ENCODE data around the gene CDC73.

The CDC73 gene

DNA sequence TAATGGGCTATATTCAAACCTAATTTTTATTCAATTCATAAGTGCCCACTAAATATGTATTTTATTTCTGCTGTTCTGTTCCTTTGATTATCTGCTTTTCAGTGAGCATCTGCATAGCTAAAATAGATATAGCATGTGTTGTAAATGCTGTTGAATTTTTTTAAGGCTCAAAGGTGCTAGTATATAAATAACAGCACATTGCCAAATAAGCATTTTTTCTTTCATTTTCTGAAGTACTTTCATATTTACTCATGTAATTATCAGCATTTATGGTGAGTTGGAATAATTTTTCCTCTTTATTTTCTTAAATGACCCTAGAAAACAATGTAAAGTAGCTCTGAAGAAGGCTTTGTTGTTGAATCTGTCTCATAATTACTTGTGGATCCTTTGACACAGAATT is 134.2 kb downstream of the CDC73 start:
- TF ChIP-seq ARNTL (CRISPR knock-in tag; IDR thresholded peaks at IDR 0.05; ENCODE audit: borderline replicate concordance, low read depth) (no peak), ZFP3 (CRISPR knock-in tag; IDR thresholded peaks at IDR 0.05) (no peak), SNAI2 (CRISPR knock-in tag; IDR thresholded peaks at IDR 0.05) (no peak), RARB (CRISPR knock-in tag; IDR thresholded peaks at IDR 0.05) (no peak), ZNF8 (CRISPR knock-in tag; IDR thresholded peaks at IDR 0.05) (no peak), GLIS3 (CRISPR knock-in tag; IDR thresholded peaks at IDR 0.05) (no peak), ZFP30 (CRISPR knock-in tag; IDR thresholded peaks at IDR 0.05) (no peak), ISL1 (CRISPR knock-in tag; IDR thresholded peaks at IDR 0.05) (no peak), CSDC2 (CRISPR knock-in tag; IDR thresholded peaks at IDR 0.05) (no peak), ZC3H10 (CRISPR knock-in tag; IDR thresholded peaks at IDR 0.05) (no peak), ESRRG (CRISPR knock-in tag; IDR thresholded peaks at IDR 0.05) (no peak), OSR1 (CRISPR knock-in tag; IDR thresholded peaks at IDR 0.05) (no peak), BACH2 (CRISPR knock-in tag; IDR thresholded peaks at IDR 0.05; ENCODE audit: borderline replicate concordance) (no peak), PPARA (CRISPR knock-in tag; IDR thresholded peaks at IDR 0.05; ENCODE audit: borderline replicate concordance) (no peak)
- TF ChIP-seq, protein P1, sequence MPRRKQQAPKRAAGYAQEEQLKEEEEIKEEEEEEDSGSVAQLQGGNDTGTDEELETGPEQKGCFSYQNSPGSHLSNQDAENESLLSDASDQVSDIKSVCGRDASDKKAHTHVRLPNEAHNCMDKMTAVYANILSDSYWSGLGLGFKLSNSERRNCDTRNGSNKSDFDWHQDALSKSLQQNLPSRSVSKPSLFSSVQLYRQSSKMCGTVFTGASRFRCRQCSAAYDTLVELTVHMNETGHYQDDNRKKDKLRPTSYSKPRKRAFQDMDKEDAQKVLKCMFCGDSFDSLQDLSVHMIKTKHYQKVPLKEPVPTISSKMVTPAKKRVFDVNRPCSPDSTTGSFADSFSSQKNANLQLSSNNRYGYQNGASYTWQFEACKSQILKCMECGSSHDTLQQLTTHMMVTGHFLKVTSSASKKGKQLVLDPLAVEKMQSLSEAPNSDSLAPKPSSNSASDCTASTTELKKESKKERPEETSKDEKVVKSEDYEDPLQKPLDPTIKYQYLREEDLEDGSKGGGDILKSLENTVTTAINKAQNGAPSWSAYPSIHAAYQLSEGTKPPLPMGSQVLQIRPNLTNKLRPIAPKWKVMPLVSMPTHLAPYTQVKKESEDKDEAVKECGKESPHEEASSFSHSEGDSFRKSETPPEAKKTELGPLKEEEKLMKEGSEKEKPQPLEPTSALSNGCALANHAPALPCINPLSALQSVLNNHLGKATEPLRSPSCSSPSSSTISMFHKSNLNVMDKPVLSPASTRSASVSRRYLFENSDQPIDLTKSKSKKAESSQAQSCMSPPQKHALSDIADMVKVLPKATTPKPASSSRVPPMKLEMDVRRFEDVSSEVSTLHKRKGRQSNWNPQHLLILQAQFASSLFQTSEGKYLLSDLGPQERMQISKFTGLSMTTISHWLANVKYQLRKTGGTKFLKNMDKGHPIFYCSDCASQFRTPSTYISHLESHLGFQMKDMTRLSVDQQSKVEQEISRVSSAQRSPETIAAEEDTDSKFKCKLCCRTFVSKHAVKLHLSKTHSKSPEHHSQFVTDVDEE (CRISPR knock-in tag; IDR thresholded peaks at IDR 0.05): no peak
- TF ChIP-seq, protein P2, sequence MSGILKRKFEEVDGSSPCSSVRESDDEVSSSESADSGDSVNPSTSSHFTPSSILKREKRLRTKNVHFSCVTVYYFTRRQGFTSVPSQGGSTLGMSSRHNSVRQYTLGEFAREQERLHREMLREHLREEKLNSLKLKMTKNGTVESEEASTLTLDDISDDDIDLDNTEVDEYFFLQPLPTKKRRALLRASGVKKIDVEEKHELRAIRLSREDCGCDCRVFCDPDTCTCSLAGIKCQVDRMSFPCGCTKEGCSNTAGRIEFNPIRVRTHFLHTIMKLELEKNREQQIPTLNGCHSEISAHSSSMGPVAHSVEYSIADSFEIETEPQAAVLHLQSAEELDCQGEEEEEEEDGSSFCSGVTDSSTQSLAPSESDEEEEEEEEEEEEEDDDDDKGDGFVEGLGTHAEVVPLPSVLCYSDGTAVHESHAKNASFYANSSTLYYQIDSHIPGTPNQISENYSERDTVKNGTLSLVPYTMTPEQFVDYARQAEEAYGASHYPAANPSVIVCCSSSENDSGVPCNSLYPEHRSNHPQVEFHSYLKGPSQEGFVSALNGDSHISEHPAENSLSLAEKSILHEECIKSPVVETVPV (CRISPR knock-in tag; IDR thresholded peaks at IDR 0.05): no peak
- TF ChIP-seq, protein P3, sequence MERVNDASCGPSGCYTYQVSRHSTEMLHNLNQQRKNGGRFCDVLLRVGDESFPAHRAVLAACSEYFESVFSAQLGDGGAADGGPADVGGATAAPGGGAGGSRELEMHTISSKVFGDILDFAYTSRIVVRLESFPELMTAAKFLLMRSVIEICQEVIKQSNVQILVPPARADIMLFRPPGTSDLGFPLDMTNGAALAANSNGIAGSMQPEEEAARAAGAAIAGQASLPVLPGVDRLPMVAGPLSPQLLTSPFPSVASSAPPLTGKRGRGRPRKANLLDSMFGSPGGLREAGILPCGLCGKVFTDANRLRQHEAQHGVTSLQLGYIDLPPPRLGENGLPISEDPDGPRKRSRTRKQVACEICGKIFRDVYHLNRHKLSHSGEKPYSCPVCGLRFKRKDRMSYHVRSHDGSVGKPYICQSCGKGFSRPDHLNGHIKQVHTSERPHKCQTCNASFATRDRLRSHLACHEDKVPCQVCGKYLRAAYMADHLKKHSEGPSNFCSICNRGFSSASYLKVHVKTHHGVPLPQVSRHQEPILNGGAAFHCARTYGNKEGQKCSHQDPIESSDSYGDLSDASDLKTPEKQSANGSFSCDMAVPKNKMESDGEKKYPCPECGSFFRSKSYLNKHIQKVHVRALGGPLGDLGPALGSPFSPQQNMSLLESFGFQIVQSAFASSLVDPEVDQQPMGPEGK (CRISPR knock-in tag; IDR thresholded peaks at IDR 0.05; ENCODE audit: borderline replicate concordance): no peak
- TF ChIP-seq, protein P4, sequence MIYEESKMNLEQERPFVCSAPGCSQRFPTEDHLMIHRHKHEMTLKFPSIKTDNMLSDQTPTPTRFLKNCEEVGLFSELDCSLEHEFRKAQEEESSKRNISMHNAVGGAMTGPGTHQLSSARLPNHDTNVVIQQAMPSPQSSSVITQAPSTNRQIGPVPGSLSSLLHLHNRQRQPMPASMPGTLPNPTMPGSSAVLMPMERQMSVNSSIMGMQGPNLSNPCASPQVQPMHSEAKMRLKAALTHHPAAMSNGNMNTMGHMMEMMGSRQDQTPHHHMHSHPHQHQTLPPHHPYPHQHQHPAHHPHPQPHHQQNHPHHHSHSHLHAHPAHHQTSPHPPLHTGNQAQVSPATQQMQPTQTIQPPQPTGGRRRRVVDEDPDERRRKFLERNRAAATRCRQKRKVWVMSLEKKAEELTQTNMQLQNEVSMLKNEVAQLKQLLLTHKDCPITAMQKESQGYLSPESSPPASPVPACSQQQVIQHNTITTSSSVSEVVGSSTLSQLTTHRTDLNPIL (CRISPR knock-in tag; IDR thresholded peaks at IDR 0.05; ENCODE audit: low read depth): no peak
- TF ChIP-seq, protein P5, sequence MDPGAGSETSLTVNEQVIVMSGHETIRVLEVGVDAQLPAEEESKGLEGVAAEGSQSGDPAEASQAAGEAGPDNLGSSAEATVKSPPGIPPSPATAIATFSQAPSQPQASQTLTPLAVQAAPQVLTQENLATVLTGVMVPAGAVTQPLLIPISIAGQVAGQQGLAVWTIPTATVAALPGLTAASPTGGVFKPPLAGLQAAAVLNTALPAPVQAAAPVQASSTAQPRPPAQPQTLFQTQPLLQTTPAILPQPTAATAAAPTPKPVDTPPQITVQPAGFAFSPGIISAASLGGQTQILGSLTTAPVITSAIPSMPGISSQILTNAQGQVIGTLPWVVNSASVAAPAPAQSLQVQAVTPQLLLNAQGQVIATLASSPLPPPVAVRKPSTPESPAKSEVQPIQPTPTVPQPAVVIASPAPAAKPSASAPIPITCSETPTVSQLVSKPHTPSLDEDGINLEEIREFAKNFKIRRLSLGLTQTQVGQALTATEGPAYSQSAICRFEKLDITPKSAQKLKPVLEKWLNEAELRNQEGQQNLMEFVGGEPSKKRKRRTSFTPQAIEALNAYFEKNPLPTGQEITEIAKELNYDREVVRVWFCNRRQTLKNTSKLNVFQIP (CRISPR knock-in tag; IDR thresholded peaks at IDR 0.05; ENCODE audit: borderline replicate concordance, low read depth): no peak
- ATAC-seq: no peak

DNA sequence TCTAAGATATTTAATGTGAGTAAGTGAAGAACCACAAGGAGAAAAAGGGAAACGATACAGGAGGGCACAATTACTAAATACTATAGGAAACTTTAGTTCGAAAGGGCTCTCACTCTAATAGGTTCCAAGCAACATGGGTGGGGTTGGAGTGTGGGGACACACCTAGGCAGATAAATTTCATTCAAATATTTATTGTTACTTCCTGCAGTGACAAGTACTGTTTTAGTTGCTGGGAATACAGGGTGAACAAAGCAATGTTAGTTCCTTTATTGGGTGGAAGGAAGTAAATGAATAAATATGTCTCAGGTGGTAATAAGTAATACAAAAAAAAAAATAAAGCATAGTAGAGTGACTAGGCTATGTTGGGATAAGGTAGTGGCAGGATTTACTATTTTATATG is 137.8 kb downstream of the CDC73 start:
- TF ChIP-seq, protein P1 (CRISPR knock-in tag; IDR thresholded peaks at IDR 0.05): no peak
- TF ChIP-seq BACH2 (CRISPR knock-in tag; IDR thresholded peaks at IDR 0.05; ENCODE audit: borderline replicate concordance) (no peak), GLIS3 (CRISPR knock-in tag; IDR thresholded peaks at IDR 0.05) (no peak), ZFP30 (CRISPR knock-in tag; IDR thresholded peaks at IDR 0.05) (no peak), OSR1 (CRISPR knock-in tag; IDR thresholded peaks at IDR 0.05) (no peak), ARNTL (CRISPR knock-in tag; IDR thresholded peaks at IDR 0.05; ENCODE audit: borderline replicate concordance, low read depth) (no peak), ESRRG (CRISPR knock-in tag; IDR thresholded peaks at IDR 0.05) (no peak), ZC3H10 (CRISPR knock-in tag; IDR thresholded peaks at IDR 0.05) (no peak), ZFP3 (CRISPR knock-in tag; IDR thresholded peaks at IDR 0.05) (no peak), ISL1 (CRISPR knock-in tag; IDR thresholded peaks at IDR 0.05) (no peak), ZNF70 (CRISPR knock-in tag; IDR thresholded peaks at IDR 0.05) (no peak), TCF4 (CRISPR knock-in tag; IDR thresholded peaks at IDR 0.05; ENCODE audit: borderline replicate concordance) (no peak), SNAI2 (CRISPR knock-in tag; IDR thresholded peaks at IDR 0.05) (no peak)
- TF ChIP-seq, protein P4 (CRISPR knock-in tag; IDR thresholded peaks at IDR 0.05; ENCODE audit: low read depth): no peak
- TF ChIP-seq, protein P3 (CRISPR knock-in tag; IDR thresholded peaks at IDR 0.05; ENCODE audit: borderline replicate concordance): no peak
- TF ChIP-seq, protein P2 (CRISPR knock-in tag; IDR thresholded peaks at IDR 0.05): no peak
- ATAC-seq: no peak

Measured in SK-N-SH treated with all-trans-retinoic acid at 6 μM for 48 hours (cell line).